SK-N-SH treated with all-trans-retinoic acid at 6 μM for 48 hours (cell line): Measurements from ENCODE around the gene FARSB.

ENCODE experiments used
- ATAC-seq: fragments of 200-7000 bp; cut with Tn5 transposase; 3 replicates; pipeline ENCODE4 v1.9.1; 2020; ENCODE audit warnings: mild to moderate bottlenecking, moderate library complexity
- CREB5 ChIP-seq: fragments of 250-450 bp; sonication (Bioruptor Pico); IDR thresholded peaks from 2 replicates; pipeline ENCODE4 v1.5.1; 2020; ENCODE audit warnings: low read depth, mild to moderate bottlenecking, moderate library complexity
- CSRNP3 ChIP-seq: fragments of 250-450 bp; sonication (Bioruptor Pico); IDR thresholded peaks from 2 replicates; pipeline ENCODE4 v1.5.1; 2021; ENCODE audit warnings: mild to moderate bottlenecking, moderate library complexity
- OSR1 ChIP-seq: fragments of 250-450 bp; sonication (Bioruptor Pico); IDR thresholded peaks from 2 replicates; pipeline ENCODE4 v1.8.0; 2022; ENCODE audit warnings: moderate library complexity, mild to moderate bottlenecking, inconsistent platforms
- POU6F1 ChIP-seq: fragments of 250-450 bp; sonication (Bioruptor Pico); IDR thresholded peaks from 2 replicates; pipeline ENCODE4 v1.8.0; 2021; ENCODE audit warnings: low read depth, mild to moderate bottlenecking, moderate library complexity, borderline replicate concordance
- TOX ChIP-seq: fragments of 250-450 bp; sonication (Bioruptor Pico); IDR thresholded peaks from 2 replicates; pipeline ENCODE4 v1.8.0; 2021; ENCODE audit warnings: mild to moderate bottlenecking, moderate library complexity, borderline replicate concordance
- ZNF70 ChIP-seq: fragments of 450-650 bp; formaldehyde crosslinking; IDR thresholded peaks from 2 replicates; pipeline ENCODE4 v1.5.0; 2020; ENCODE audit warnings: mild to moderate bottlenecking, moderate library complexity

The FARSB gene

GRCh38 chr2:222521099-222521498, 134.8 kb downstream of the FARSB start:
- ATAC-seq, result no peak

More at GRCh38 chr2:222521099-222521498, 134.8 kb downstream of the FARSB start:
- TF ChIP-seq ZNF70 (CRISPR knock-in tag) (no peak), TOX (no peak), POU6F1 (CRISPR knock-in tag) (no peak), OSR1 (CRISPR knock-in tag) (no peak), CSRNP3 (CRISPR knock-in tag) (no peak), CREB5 (CRISPR knock-in tag) (no peak)
